ENCODE data around the gene MCEMP1.

The MCEMP1 gene

DNA sequence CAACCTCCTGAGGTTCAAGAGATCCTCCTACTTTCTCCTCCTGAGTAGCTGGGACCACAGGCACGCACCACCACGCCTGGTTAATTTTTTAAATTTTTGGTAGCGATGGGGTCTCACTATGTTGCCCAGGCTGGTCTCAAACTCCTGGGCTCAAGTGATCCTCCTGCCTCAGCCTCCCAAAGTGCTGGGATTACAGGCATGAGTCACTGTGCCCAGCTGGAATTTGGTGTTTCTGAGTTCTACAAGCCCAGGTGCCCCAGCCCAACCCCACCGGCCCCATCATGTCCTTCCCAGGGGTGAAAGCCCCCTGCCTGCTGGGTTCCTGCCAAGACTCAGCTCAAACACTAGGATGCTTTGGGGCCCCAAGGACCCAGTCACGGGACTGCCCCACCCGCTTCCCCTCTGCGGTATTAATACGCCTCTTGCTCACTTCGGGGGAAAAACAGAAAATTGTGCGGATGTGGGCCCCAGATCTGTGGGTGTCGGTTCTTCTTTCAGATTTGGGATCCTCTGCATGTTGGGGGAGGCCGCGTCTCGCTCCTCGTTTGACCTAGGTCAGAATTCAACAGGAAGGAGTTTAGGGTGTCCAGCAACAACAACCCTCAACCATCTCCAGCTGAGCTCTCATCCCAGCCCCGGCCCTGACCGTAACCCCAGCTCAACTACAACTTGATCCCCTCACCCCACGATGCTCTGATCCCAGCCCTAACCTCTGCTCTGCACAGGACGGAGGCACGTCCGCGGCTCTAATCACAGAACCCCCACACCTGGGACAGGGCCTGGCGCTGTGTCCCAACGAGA lies 28.7 kb downstream of the MCEMP1 start:
- no peak for DNase-seq (ENCODE audit: low read depth)
- TF ChIP-seq, protein P1, sequence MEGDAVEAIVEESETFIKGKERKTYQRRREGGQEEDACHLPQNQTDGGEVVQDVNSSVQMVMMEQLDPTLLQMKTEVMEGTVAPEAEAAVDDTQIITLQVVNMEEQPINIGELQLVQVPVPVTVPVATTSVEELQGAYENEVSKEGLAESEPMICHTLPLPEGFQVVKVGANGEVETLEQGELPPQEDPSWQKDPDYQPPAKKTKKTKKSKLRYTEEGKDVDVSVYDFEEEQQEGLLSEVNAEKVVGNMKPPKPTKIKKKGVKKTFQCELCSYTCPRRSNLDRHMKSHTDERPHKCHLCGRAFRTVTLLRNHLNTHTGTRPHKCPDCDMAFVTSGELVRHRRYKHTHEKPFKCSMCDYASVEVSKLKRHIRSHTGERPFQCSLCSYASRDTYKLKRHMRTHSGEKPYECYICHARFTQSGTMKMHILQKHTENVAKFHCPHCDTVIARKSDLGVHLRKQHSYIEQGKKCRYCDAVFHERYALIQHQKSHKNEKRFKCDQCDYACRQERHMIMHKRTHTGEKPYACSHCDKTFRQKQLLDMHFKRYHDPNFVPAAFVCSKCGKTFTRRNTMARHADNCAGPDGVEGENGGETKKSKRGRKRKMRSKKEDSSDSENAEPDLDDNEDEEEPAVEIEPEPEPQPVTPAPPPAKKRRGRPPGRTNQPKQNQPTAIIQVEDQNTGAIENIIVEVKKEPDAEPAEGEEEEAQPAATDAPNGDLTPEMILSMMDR (IDR thresholded peaks at IDR 0.05; ENCODE audit: insufficient read depth, low read depth, low read length, missing control alignments), result no peak
- no peak overlapping the region for H3K4me3 ChIP-seq (ENCODE audit: low read length)

DNA sequence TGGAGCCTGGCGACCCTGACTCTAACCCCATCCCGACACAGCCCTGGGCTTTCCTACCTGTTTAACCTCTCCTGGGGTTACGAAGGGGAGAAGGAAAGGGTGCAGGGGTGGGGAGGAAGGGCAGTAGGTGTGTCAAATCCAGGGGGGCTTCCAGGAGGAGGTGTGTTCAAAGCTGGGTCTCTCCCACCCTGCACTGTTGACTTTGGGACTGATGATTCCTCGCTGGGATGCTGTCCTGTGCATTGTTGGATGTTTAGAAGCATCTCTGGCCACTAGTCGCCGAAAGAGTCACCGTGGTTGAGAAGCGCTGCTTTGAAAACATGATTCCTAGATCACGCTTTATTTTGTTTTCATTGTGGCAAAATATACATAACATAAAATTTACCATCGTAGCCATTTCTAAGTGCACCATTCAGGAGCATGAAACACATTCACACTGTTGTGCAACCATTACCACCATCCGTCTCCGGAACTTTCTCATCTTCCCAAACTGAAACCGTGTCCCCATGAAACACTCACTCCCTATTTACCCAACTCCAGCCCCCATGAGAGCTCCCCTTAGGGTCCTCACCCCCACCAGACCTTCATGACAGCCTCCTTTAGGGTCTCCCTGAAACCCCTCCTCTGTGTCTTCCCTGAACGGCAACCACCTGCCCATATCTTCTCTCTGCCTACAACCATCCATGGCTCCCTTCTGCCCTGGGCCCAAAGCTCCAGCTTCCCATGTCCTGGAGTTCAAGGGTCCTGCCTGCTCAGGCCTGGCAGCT lies 29.5 kb downstream of the MCEMP1 start:
- no peak for DNase-seq (ENCODE audit: low read depth)
- no peak overlapping the region for H3K4me3 ChIP-seq (ENCODE audit: low read length)
- TF ChIP-seq, protein P1 (IDR thresholded peaks at IDR 0.05; ENCODE audit: insufficient read depth, low read depth, low read length, missing control alignments), result no peak

DNA sequence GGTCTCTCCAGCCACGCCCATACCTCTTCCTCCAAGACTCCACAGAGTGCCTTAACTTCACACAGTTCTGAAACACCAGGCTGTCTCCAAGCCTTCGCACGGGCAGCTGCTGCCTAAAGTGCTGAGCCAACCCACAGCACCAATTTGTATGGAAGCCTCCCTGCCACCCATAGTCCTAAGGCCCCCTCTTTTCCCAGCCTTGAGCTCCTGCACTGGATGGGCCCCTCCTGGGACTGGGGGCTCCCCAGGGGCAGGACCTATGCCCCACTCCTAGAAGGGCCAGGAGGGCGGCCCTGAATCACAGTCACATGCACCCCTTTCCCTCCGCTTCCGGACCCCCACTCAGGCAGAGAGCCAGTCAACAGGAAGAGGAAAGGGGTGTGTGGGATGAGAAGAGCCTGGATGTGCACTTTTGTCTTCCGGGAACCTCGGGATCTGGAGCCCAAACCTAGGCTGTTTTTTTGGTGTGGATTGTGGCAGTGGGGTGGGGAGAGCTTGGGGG lies 30.1 kb downstream of the MCEMP1 start:
- TF ChIP-seq, protein P1 (IDR thresholded peaks at IDR 0.05; ENCODE audit: insufficient read depth, low read depth, low read length, missing control alignments), result no peak
- H3K4me3 ChIP-seq (ENCODE audit: low read length), result no peak overlapping the region
- DNase-seq (ENCODE audit: low read depth), result no peak

DNA sequence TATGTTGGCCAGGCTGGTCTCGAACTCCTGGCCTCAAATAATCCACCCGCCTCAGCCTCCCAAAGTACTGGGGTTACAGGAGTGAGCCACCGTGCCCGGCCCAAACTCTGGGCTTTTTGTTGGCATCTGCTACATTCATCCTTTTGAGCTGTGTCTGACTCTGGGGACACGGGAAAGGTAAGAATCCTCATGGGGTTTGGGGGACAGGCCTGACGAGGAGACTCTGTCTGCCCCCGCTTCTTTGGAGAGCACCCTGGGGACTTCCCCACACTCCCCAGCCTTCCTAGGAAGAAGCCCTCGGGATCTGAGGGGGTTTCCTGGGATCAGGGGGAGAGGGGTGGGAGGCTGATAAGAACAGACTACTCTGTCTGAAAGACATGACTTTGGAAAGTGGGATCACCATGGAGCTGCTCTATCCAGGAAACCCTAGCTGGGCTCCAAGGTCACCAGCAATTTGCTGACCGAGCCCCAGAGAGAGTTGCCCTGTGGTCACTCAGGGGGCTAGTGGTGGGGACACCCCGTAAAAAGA lies 33.1 kb downstream of the MCEMP1 start:
- TF ChIP-seq, protein P1 (IDR thresholded peaks at IDR 0.05; ENCODE audit: insufficient read depth, low read depth, low read length, missing control alignments), result no peak
- H3K4me3 ChIP-seq (ENCODE audit: low read length), result no peak overlapping the region
- DNase-seq (ENCODE audit: low read depth), result no peak

GRCh38 chr19:7710616-7711015 lies 33.7 kb downstream of the MCEMP1 start:
- DNase-seq (ENCODE audit: low read depth), result no peak
- no peak overlapping the region for H3K4me3 ChIP-seq (ENCODE audit: low read length)
- TF ChIP-seq, protein P1 (IDR thresholded peaks at IDR 0.05; ENCODE audit: insufficient read depth, low read depth, low read length, missing control alignments), result no peak

GRCh38 chr19:7715671-7716070 lies 38.8 kb downstream of the MCEMP1 start:
- no peak for DNase-seq (ENCODE audit: low read depth)
- TF ChIP-seq, protein P1 (IDR thresholded peaks at IDR 0.05; ENCODE audit: insufficient read depth, low read depth, low read length, missing control alignments), result no peak
- H3K4me3 ChIP-seq (ENCODE audit: low read length), result no peak overlapping the region
